ENCODE measurements around the gene COL5A1. TPM values are rescaled to one million over a fixed set of nuclear protein-coding genes. Genes with fewer than 3 reads are reported as not detected.
A peak's percentile ranks its signal among the peaks of the same experiment; 100 is the strongest.

The COL5A1 gene
- polyA plus RNA-seq, 3 donors = 0.01 TPM; not detected in 2

GRCh38 chr9:134693011-134693410 is 51.4 kb downstream of the COL5A1 start:
- H3K4me1 ChIP-seq (ENCODE audit: control insufficient read depth in 1 of 2, insufficient read depth in 2 of 2, low read length in 2 of 2) = no peaks in the 10 kb centered on the region
- no peak overlapping the region for H3K4me3 ChIP-seq (replicated peaks in 1 of 3; ENCODE audit: low read depth in 2 of 3, low read length in 3 of 3)
- no peaks in the 10 kb centered on the region for H4K20me1 ChIP-seq (ENCODE audit: insufficient read depth, low read length)
- no peak overlapping the region for H3K9ac ChIP-seq (ENCODE audit: insufficient read depth, low read length, poor library complexity, severe bottlenecking)
- intact Hi-C loops (cut with micrococcal nuclease) = no loop called here
- no peak overlapping the region for H3K4me3 Mint-ChIP-seq
- no peak overlapping the region for H3K4me2 ChIP-seq (replicated peaks; ENCODE audit: extremely low read depth, low read length, poor library complexity, severe bottlenecking)
- TF ChIP-seq CTCF (IDR thresholded peaks at IDR 0.05) = no peak
- no peaks in the 10 kb centered on the region for H3K79me2 ChIP-seq (ENCODE audit: insufficient read depth, low read length)
- no peaks in the 10 kb centered on the region for H3K9me3 ChIP-seq (replicated peaks in 1 of 2; ENCODE audit: control insufficient read depth in 1 of 2, insufficient read depth in 1 of 2, low read length in 2 of 2)
- no peaks in the 10 kb centered on the region for H3K4me1 Mint-ChIP-seq
- H3K36me3 Mint-ChIP-seq = no peaks in the 10 kb centered on the region
- DNase-seq = no peak
- H3K27me3 Mint-ChIP-seq (ENCODE audit: low read depth in 3 of 3) = peaks cover 7 to 16% (median 13%) of the 10 kb centered on the region in 3 donors
- no peak overlapping the region for H3K27ac ChIP-seq (ENCODE audit: low read depth in 1 of 2, low read length in 2 of 2)
- H3K36me3 ChIP-seq (replicated peaks in 1 of 2; ENCODE audit: control insufficient read depth in 1 of 2, insufficient read depth in 2 of 2, low read length in 2 of 2) = no peaks in the 10 kb centered on the region
- no peaks in the 10 kb centered on the region for H3K27me3 ChIP-seq (ENCODE audit: control insufficient read depth in 2 of 2, insufficient read depth in 2 of 2, low read length in 2 of 2)
- no peaks in the 10 kb centered on the region for H3K9me3 Mint-ChIP-seq
- 47% methylated on average over 5 of the region's 9 CpGs for whole genome bisulfite sequencing (ENCODE audit: insufficient coverage)
- H3K27ac Mint-ChIP-seq = no peak overlapping the region
- H2AFZ ChIP-seq (ENCODE audit: insufficient read depth, low read depth, low read length, poor library complexity, severe bottlenecking) = no peak overlapping the region

- Mint-ChIP-seq H3K27me3 (ENCODE audit: low read depth in 3 of 3) (peaks cover 7 to 14% (median 13%) of the 10 kb centered on the region in 3 donors), H3K4me3 (no peak overlapping the region), H3K4me1 (no peaks in the 10 kb centered on the region), H3K36me3 (no peaks in the 10 kb centered on the region), H3K9me3 (no peaks in the 10 kb centered on the region), H3K27ac (peak overlapping the region in 1 of 7 donors; percentile 54)
- no peak overlapping the region for H3K27ac ChIP-seq (ENCODE audit: low read depth in 1 of 2, low read length in 2 of 2)
- no peaks in the 10 kb centered on the region for H4K20me1 ChIP-seq (ENCODE audit: insufficient read depth, low read length)
- H3K9me3 ChIP-seq (replicated peaks in 1 of 2; ENCODE audit: control insufficient read depth in 1 of 2, insufficient read depth in 1 of 2, low read length in 2 of 2) = no peaks in the 10 kb centered on the region
- 88% methylated on average over 19 of the region's 29 CpGs for WGBS (ENCODE audit: insufficient coverage)
- H3K4me2 ChIP-seq (replicated peaks; ENCODE audit: extremely low read depth, low read length, poor library complexity, severe bottlenecking) = no peak overlapping the region
- no peaks in the 10 kb centered on the region for H3K4me1 ChIP-seq (ENCODE audit: control insufficient read depth in 1 of 2, insufficient read depth in 2 of 2, low read length in 2 of 2)
- intact Hi-C loops (cut with micrococcal nuclease) = no loop called here
- no peak for DNase-seq
- H3K79me2 ChIP-seq (ENCODE audit: insufficient read depth, low read length) = no peaks in the 10 kb centered on the region
- no peaks in the 10 kb centered on the region for H3K36me3 ChIP-seq (replicated peaks in 1 of 2; ENCODE audit: control insufficient read depth in 1 of 2, insufficient read depth in 2 of 2, low read length in 2 of 2)
- no peaks in the 10 kb centered on the region for H3K27me3 ChIP-seq (ENCODE audit: control insufficient read depth in 2 of 2, insufficient read depth in 2 of 2, low read length in 2 of 2)
- no peak for TF ChIP-seq CTCF (IDR thresholded peaks at IDR 0.05)
- no peak overlapping the region for H2AFZ ChIP-seq (ENCODE audit: insufficient read depth, low read depth, low read length, poor library complexity, severe bottlenecking)
- no peak overlapping the region for H3K4me3 ChIP-seq (replicated peaks in 1 of 3; ENCODE audit: low read depth in 2 of 3, low read length in 3 of 3)
- no peak overlapping the region for H3K9ac ChIP-seq (ENCODE audit: insufficient read depth, low read length, poor library complexity, severe bottlenecking)
These were observed 52.2 kb downstream of the COL5A1 start for GRCh38 chr9:134693641-134694367.

Measured in CD14-positive monocyte (primary cell).